Keratinocyte (primary cell): ENCODE data around the gene INAFM2. TPM values are rescaled to one million over a fixed set of nuclear protein-coding genes. Genes with fewer than 3 reads are reported as not detected.

ENCODE experiments used
- DNase-seq: peaks from one replicate; pipeline ENCODE4 v3.0.0-alpha.2; 2011; ENCODE audit warnings: low read depth, missing footprints, low spot score
- FAIRE-seq: peaks from 2 replicates; lab custom pipeline; 2011; peaks lifted over from hg19 to GRCh38; lab: Jason Lieb, UNC
- H2AFZ ChIP-seq: 2 replicates; pipeline ENCODE4 v1.6.0; 2012; ENCODE audit warnings: low read length, control low read depth, inconsistent platforms; ENCODE audit not compliant: control insufficient read depth
- H3K27ac ChIP-seq: 2 replicates; pipeline ENCODE4 v1.5.1; 2011; ENCODE audit warnings: low read length; ENCODE audit not compliant: control insufficient read depth, insufficient read depth
- H3K27me3 ChIP-seq: 3 replicates; pipeline ENCODE4 v1.6.0; 2011; ENCODE audit warnings: low read length; ENCODE audit not compliant: control insufficient read depth, insufficient read depth; ENCODE audit errors: extremely low read depth
- H3K36me3 ChIP-seq, 2 experiments: 2 replicates in 1 of 2; 3 replicates in 1 of 2; pipeline ENCODE4 v1.5.1; 2011; ENCODE audit warnings: low read length in 2 of 2, mild to moderate bottlenecking in 1 of 2; ENCODE audit not compliant: control insufficient read depth in 2 of 2, insufficient read depth in 2 of 2; ENCODE audit errors: extremely low read depth in 1 of 2
- H3K4me1 ChIP-seq: 3 replicates; pipeline ENCODE4 v1.5.1; 2011; ENCODE audit warnings: low read length; ENCODE audit not compliant: control insufficient read depth, insufficient read depth; ENCODE audit errors: extremely low read depth
- H3K4me2 ChIP-seq: 3 replicates; pipeline ENCODE4 v1.6.0; 2011; ENCODE audit warnings: low read depth, low read length; ENCODE audit not compliant: control insufficient read depth, insufficient read depth; ENCODE audit errors: extremely low read depth
- H3K4me3 ChIP-seq, 3 experiments: fragments of 200-600 bp in 1 of 3; sonication (generic) in 1 of 3; 2 replicates in 2 of 3; 3 replicates in 1 of 3; pipeline ENCODE4 v1.5.1; 2011 to 2016; ENCODE audit warnings: low read length in 3 of 3, mild to moderate bottlenecking in 3 of 3, control low read depth in 2 of 3, inconsistent platforms in 1 of 3, low read depth in 1 of 3, mixed read lengths in 1 of 3, mixed run types in 1 of 3, moderate library complexity in 1 of 3; ENCODE audit not compliant: control insufficient read depth in 2 of 3, insufficient read depth in 2 of 3; ENCODE audit errors: extremely low read depth in 1 of 3
- H3K79me2 ChIP-seq: 2 replicates; pipeline ENCODE4 v1.6.0; 2012; ENCODE audit warnings: low read length; ENCODE audit not compliant: control insufficient read depth, insufficient read depth
- H3K9ac ChIP-seq: 3 replicates; pipeline ENCODE4 v1.6.0; 2011; ENCODE audit warnings: low read length; ENCODE audit not compliant: control insufficient read depth, insufficient read depth; ENCODE audit errors: extremely low read depth
- H3K9me1 ChIP-seq: 3 replicates; pipeline ENCODE4 v1.6.0; 2011; ENCODE audit warnings: low read length; ENCODE audit not compliant: control insufficient read depth, insufficient read depth; ENCODE audit errors: extremely low read depth
- H3K9me3 ChIP-seq: 2 replicates; pipeline ENCODE4 v1.5.1; 2012; ENCODE audit warnings: low read depth, low read length; ENCODE audit not compliant: control insufficient read depth
- H4K20me1 ChIP-seq: 3 replicates; pipeline ENCODE4 v1.6.0; 2011; ENCODE audit warnings: low read length; ENCODE audit not compliant: control insufficient read depth, insufficient read depth; ENCODE audit errors: extremely low read depth
- EZH2 ChIP-seq: IDR thresholded peaks from one replicate; pipeline ENCODE4 v1.6.1; 2012; ENCODE audit warnings: inconsistent platforms, mild to moderate bottlenecking, low read length, moderate library complexity
- dilution Hi-C: fragments of 300-500 bp; cut with MboI; formaldehyde crosslinking; loops from one replicate; pipeline ENCODE4 v1.7.0; 2020; ENCODE audit warnings: low sequenced_read_pairs; ENCODE audit not compliant: extremely low pct_ligation_motif_present
- polyA plus RNA-seq, 5 experiments: library from polyadenylated mRNA; depleted of rRNA in 3 of 5; stranded (reverse) in 3 of 5; stranded (forward) in 1 of 5; unstranded in 1 of 5; fragments of >200 nt; gene quantifications; 1 replicate in 1 of 5; 2 replicates in 3 of 5; 3 replicates in 1 of 5; pipeline versions ENCODE4 v1.2.1 to v1.2.3, GENCODE V29; 2011 to 2012; ENCODE audit warnings: missing spikeins in 2 of 5, low read depth in 1 of 5, low replicate concordance in 1 of 5
- TF ChIP-seq, protein P1 (sequence below), 3 experiments: IDR thresholded peaks in 1 of 3; conservative IDR thresholded peaks in 1 of 3; optimal IDR thresholded peaks in 1 of 3; 2 replicates in 2 of 3; 3 replicates in 1 of 3; pipeline versions ENCODE3 to v1.5.1; 2011; ENCODE audit warnings: low read length in 3 of 3, mild to moderate bottlenecking in 3 of 3, moderate library complexity in 2 of 3, control low read depth in 1 of 3, inconsistent platforms in 1 of 3; ENCODE audit not compliant: insufficient read depth in 2 of 3; ENCODE audit errors: extremely low read depth in 1 of 3

The INAFM2 gene
- polyA plus RNA-seq, 1 donor (not counting 4 experiments of a cell fraction or from before 2014, with no cell fraction given), result 15.2 TPM

DNA sequence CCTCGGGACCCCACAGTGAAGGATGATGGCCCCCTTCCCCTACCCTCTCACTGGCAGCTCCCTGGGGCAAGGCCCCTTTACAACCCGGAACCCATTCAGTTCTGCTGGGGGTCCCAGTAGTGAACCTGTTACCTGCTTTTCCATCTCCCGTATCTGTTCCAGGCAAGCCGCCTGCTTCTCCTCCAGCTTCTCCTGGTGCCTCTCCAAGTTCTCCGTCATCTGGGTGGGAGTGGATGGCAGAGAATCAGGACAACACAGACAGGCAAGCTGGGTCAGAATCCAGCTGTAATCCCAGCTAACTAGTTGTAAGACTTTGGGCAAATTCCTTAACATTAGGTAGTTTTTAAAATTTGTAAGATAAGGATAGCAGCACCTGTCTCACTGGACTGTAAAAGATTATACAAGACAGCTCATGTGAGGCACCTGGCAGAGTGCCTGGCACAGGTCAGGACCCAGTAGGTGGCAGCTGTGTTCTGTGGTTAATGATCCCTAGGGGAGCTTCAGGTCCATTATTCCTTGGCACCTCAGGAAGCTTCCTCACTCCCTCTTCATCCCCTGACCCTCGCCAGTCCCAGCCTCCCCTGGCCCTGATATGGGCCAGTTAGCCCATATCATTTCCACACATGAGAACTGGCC is 34.2 kb upstream of the INAFM2 start:
- no peaks in the 10 kb centered on the region for H3K79me2 ChIP-seq
- H3K36me3 ChIP-seq, result no peaks in the 10 kb centered on the region
- TF ChIP-seq, protein P1, sequence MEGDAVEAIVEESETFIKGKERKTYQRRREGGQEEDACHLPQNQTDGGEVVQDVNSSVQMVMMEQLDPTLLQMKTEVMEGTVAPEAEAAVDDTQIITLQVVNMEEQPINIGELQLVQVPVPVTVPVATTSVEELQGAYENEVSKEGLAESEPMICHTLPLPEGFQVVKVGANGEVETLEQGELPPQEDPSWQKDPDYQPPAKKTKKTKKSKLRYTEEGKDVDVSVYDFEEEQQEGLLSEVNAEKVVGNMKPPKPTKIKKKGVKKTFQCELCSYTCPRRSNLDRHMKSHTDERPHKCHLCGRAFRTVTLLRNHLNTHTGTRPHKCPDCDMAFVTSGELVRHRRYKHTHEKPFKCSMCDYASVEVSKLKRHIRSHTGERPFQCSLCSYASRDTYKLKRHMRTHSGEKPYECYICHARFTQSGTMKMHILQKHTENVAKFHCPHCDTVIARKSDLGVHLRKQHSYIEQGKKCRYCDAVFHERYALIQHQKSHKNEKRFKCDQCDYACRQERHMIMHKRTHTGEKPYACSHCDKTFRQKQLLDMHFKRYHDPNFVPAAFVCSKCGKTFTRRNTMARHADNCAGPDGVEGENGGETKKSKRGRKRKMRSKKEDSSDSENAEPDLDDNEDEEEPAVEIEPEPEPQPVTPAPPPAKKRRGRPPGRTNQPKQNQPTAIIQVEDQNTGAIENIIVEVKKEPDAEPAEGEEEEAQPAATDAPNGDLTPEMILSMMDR (optimal IDR thresholded peaks at IDR 0.05 in 1 of 3, IDR thresholded peaks at IDR 0.05 in 1 of 3, conservative IDR thresholded peaks at IDR 0.05 in 1 of 3; ENCODE audit: extremely low read depth in 1 of 3, insufficient read depth in 2 of 3, low read length in 3 of 3), result peak in 2 of 3 experiments; percentile 14 to 40
- no peak for TF ChIP-seq EZH2
- H3K4me3 ChIP-seq, result no peak overlapping the region
- no peaks in the 10 kb centered on the region for H3K9me3 ChIP-seq
- no peaks in the 10 kb centered on the region for H3K9me1 ChIP-seq
- dilution Hi-C loops, result no loop called here
- no peak overlapping the region for H3K4me2 ChIP-seq
- no peak overlapping the region for H3K9ac ChIP-seq
- DNase-seq (no peak), FAIRE-seq (peak; percentile 44)
- H2AFZ ChIP-seq, result no peak overlapping the region
- H3K27me3 ChIP-seq, result peaks cover 36% of the 10 kb centered on the region
- H3K27ac ChIP-seq, result no peak overlapping the region
- H3K4me1 ChIP-seq, result peaks cover 10% of the 10 kb centered on the region
- H4K20me1 ChIP-seq, result no peaks in the 10 kb centered on the region

DNA sequence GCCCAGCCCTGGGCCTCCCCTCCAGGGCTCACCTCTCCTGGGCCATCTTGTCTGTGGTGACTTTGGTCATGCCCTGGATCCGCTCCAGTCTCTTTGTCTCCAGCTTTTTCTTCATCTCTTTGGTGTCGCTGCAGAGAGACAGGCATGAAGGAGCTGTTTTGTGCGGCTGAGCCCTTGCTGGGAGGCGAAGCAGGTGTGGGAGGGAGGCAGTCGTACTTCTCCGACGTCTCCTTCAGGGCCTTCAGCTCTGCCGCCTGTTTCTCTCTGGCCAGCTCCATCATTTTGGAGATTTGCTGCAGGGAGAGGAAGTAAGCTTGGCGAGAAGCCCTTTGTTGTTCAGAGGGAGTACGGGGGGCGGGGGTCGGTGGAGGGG is 33.0 kb upstream of the INAFM2 start:
- no peak overlapping the region for H3K4me3 ChIP-seq

More for the DNA sequence above, 33.0 kb upstream of the INAFM2 start:
- peaks cover 7% of the 10 kb centered on the region for H3K4me1 ChIP-seq
- H3K27me3 ChIP-seq, result peaks cover 43% of the 10 kb centered on the region
- no peaks in the 10 kb centered on the region for H3K36me3 ChIP-seq
- no peak overlapping the region for H3K27ac ChIP-seq
- no peaks in the 10 kb centered on the region for H3K9me1 ChIP-seq
- FAIRE-seq (no peak), DNase-seq (no peak)
- H3K9me3 ChIP-seq, result no peaks in the 10 kb centered on the region
- dilution Hi-C loops, result no loop called here
- no peak overlapping the region for H2AFZ ChIP-seq
- TF ChIP-seq EZH2, result no peak
- TF ChIP-seq, protein P1 (optimal IDR thresholded peaks at IDR 0.05 in 1 of 3, IDR thresholded peaks at IDR 0.05 in 1 of 3, conservative IDR thresholded peaks at IDR 0.05 in 1 of 3; ENCODE audit: extremely low read depth in 1 of 3, insufficient read depth in 2 of 3, low read length in 3 of 3), result no peak
- no peak overlapping the region for H3K4me2 ChIP-seq
- H3K79me2 ChIP-seq, result no peaks in the 10 kb centered on the region
- no peaks in the 10 kb centered on the region for H4K20me1 ChIP-seq
- H3K9ac ChIP-seq, result no peak overlapping the region
